AG04449 (cell line): Measurements from ENCODE around the gene ELOB.

Experiments used
- CTCF ChIA-PET: fragments of 350-600 bp; formaldehyde crosslinking; extraction: SDS; loops from one replicate; lab custom pipeline; 2021; ENCODE audit warnings: antibody characterized with exemption; lab: Yijun Ruan, JAX
- POLR2A ChIA-PET: fragments of 400-600, 350-600 bp; formaldehyde crosslinking; extraction: SDS; loops from one replicate; lab custom pipeline; 2020; ENCODE audit warnings: antibody characterized with exemption, inconsistent platforms; lab: Yijun Ruan, JAX
- DNase-seq: peaks from one replicate; pipeline ENCODE4 v3.0.0-alpha.2; 2010; ENCODE audit warnings: low read depth, low spot score
- H3K4me3 ChIP-seq: 2 replicates; pipeline ENCODE4 v1.5.1; 2011; ENCODE audit warnings: low read depth, mild to moderate bottlenecking, control low read depth, low read length
- TF ChIP-seq, protein P1 (sequence below): IDR thresholded peaks from one replicate; pipeline ENCODE4 v1.5.1; 2011; ENCODE audit warnings: mild to moderate bottlenecking, moderate library complexity, low read length, control low read depth, inconsistent platforms; ENCODE audit not compliant: insufficient read depth; ENCODE audit errors: missing control alignments

The ELOB gene

DNA sequence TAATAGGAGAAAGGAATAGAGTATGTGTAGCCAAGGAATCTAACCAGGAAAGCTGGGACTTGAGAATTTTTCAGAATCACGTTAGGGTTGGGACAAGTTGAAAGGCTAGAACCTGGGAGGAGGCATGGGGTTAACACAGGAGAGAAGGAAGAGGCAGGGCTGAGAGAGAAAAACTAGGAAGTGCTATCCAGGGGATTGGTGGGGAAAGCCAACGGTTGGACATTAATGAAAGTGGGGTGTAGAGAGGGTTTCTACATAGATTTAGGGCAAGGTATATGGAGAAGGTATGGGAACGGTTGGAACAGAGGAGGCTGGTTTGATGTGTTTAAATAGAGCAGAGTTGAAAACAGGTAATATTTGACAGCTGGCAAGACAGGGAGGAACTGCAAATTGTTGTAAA, 21.9 kb downstream of the ELOB start:
- ChIA-PET POLR2A (no interaction called here), CTCF (interaction anchor here (1.0 kb wide), 1 partner anchor 84 kb away, joined by 3 read pairs; no protein-coding TSS in a partner anchor)
- DNase-seq: no peak
- peak overlapping the region; percentile 32 for H3K4me3 ChIP-seq
- TF ChIP-seq, protein P1, sequence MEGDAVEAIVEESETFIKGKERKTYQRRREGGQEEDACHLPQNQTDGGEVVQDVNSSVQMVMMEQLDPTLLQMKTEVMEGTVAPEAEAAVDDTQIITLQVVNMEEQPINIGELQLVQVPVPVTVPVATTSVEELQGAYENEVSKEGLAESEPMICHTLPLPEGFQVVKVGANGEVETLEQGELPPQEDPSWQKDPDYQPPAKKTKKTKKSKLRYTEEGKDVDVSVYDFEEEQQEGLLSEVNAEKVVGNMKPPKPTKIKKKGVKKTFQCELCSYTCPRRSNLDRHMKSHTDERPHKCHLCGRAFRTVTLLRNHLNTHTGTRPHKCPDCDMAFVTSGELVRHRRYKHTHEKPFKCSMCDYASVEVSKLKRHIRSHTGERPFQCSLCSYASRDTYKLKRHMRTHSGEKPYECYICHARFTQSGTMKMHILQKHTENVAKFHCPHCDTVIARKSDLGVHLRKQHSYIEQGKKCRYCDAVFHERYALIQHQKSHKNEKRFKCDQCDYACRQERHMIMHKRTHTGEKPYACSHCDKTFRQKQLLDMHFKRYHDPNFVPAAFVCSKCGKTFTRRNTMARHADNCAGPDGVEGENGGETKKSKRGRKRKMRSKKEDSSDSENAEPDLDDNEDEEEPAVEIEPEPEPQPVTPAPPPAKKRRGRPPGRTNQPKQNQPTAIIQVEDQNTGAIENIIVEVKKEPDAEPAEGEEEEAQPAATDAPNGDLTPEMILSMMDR: no peak

DNA sequence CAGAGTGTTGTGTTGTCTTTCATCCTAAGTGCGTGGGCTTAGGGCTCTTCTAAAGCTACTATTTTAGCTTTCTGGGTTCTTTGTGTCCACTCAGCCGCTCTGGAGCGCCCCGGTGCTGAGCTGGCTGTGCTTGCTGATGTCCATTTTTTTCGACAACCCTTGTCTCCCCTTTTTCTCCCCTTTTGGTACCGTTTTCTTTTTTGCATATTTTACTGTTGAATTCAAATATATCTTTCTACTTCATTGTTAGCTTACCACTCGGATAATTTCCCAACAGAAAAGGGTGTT, 23.4 kb downstream of the ELOB start:
- POLR2A ChIA-PET: interaction anchor here (0.6 to 2.1 kb wide), 5 partner anchors 18 to 114 kb away, joined by 3 to 12 read pairs (median 6); partner anchors contain the start of gene ELOB
- DNase-seq: no peak
- H3K4me3 ChIP-seq: peak overlapping the region; percentile 81
- TF ChIP-seq, protein P1: no peak
- CTCF ChIA-PET: interaction anchor here (0.9 to 3.2 kb wide), 3 partner anchors 115 to 210 kb away, joined by 3 to 10 read pairs (median 6); no protein-coding TSS in a partner anchor

DNA sequence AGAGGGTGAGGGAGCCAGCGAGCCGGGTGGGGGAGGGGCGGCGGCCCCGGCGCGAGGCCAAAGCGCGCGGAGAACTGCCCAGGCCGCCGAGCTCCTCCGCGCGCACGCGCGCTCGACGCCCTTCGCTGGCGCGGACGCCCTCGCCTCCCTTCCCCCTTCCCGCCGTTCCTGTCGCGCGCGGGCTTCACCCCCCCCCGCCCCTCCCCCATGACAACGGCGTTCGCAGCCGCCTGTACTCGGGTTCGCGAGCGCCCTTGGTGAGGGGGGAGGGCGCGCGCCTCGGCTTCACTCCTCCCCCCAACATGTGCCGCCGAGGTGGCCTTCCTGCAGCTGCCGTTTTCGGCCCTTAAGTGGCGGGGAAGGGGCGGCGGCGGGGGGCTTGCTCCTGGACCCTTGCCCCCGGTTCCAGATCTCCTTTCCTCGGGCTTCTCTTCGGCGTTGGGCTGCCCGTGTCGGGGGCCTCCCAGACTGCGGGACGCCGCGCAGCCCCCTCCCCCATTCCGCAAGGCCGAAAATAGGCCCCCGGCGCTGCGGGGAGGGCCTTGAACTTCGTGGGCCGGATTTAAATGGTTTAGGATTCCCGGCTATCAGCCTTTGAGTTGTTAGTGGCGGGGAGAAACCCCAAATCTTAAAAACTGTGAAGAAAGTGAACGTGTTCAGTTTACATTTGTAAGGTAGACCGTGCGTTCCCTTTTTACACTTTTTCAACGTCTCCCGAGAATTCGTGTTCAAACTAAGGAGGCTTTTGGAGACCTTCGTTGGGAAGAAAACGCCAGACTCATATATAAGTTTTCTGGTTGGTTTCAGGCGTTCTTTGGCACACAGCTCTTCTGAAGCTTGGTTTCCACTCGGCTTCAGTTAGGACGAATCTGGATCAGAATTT, 24.0 kb downstream of the ELOB start:
- POLR2A ChIA-PET: interaction anchor here (0.6 to 2.1 kb wide), 6 partner anchors 10 to 115 kb away, joined by 4 to 12 read pairs (median 5); partner anchors contain the start of gene ELOB
- CTCF ChIA-PET: interaction anchor here (0.9 to 3.2 kb wide), 4 partner anchors 23 to 210 kb away, joined by 3 to 10 read pairs (median 4); no protein-coding TSS in a partner anchor
- peak overlapping the region; percentile 81 for H3K4me3 ChIP-seq
- DNase-seq: no peak
- TF ChIP-seq, protein P1: no peak

DNA sequence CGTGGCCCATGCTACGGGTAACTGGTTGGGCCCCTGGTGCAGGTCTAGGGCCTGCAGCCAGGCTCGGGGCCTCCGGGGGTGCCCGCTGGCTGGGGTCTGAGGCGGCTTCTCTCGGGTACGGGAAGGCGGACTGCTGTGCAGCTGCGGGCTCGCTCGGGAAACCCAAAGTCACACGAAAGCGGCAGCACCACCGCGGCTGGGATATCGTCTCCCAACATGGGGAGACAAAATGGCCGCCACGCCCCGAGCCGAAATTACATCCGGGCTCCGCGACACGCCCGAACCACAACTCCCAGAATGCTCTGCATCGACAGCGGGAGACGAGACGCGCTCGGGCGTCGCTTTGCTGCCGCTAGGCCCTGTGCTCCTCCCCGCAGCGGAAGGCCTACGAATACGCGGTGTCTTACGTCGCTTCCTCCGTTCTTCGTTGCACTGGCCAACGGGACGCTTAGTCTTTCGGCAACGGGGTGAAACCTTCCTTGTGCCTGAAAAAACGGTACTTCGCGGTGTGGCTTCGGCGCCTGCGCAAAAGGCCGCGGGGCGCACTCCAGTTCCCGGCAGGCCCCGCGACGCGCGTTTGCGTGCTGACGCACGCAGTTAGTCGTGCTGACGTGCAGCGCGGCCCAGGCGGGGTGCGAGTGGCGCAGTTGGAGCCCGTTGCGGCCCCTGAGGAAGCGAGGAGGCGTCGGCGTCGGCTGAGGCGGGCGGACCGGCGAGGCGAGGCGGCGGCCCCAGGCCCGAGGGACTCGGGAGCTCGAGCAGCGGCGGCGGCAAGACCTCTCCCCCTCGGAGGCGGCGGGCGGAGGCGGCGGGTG, 24.8 kb downstream of the ELOB start, which contains the start of gene SRRM2:
SRRM2 (plus strand) TSS at position 604 of the 815 bp plus-strand sequence. CDS start 3,727 bp downstream, outside the sequence.
- ChIA-PET CTCF (interaction anchor here (1.0 to 3.2 kb wide), 3 partner anchors 24 to 120 kb away, joined by 3 to 10 read pairs (median 6); no protein-coding TSS in a partner anchor), POLR2A (interaction anchor here (0.7 to 2.1 kb wide), 6 partner anchors 11 to 116 kb away, joined by 3 to 12 read pairs (median 5); partner anchors contain the start of genes ELOB and KCTD5)

DNA sequence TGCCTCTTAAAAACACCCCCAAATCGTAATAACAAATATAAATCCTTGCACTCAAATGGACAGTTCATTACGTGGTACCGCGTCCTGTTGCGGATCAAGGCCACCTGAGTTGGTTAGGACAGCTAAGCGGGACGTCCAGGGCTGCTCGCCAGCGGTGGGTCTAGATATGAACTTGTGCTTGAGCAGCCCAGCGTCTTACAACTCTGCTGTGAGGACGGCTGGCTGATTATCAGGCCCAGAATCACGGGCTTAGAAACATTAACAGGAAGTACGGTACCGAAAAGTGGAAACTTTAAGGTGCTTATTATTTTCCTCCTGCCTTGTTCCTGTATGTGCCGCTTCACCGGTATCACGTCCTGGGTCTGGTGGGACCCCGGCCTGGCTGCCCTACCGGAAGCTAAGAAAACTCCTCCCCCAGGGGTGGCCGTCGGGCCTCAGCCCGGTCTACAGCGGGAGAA, 25.5 kb downstream of the ELOB start:
- ChIA-PET CTCF (interaction anchor here (2.1 to 3.2 kb wide), 2 partner anchors 117 to 121 kb away, joined by 6 to 10 read pairs; no protein-coding TSS in a partner anchor), POLR2A (interaction anchor here (0.7 kb wide), 1 partner anchor 69 kb away, joined by 3 read pairs; the partner anchor contains the start of gene KCTD5)
- TF ChIP-seq, protein P1: no peak
- no peak for DNase-seq
- peak overlapping the region; percentile 81 for H3K4me3 ChIP-seq

More for the DNA sequence above, 24.8 kb downstream of the ELOB start, which contains the start of gene SRRM2:
- peak; percentile 72 for DNase-seq
- TF ChIP-seq, protein P1: no peak
- peak within 1 kb of the TSS; percentile 81 for H3K4me3 ChIP-seq
